Endothelial cell of umbilical vein (primary cell): ENCODE measurements around the gene PDE1C. TPM values are rescaled to one million over a fixed set of nuclear protein-coding genes. Genes with fewer than 3 reads are reported as not detected.

Experiments
- BruUV-seq: library from RNA; stranded (reverse); fragments of 400-500 nt; replicated peaks from 2 replicates; lab custom pipeline; 2021; lab: Mats Ljungman, UMichigan
- CTCF ChIA-PET: fragments of 300-600, 350-600 bp; sonication (Branson Sonifier 250); formaldehyde crosslinking; loops from one replicate; lab custom pipeline; 2021; ENCODE audit warnings: antibody characterized with exemption, inconsistent platforms; lab: Charles Lee
- POLR2A ChIA-PET: fragments of 300-600, 350-600 bp; sonication (Branson Sonifier 250); formaldehyde crosslinking; loops from one replicate; lab custom pipeline; 2021; ENCODE audit warnings: antibody characterized with exemption, inconsistent platforms; lab: Charles Lee
- DNase-seq: peaks from one replicate; pipeline ENCODE4 v3.0.0-alpha.2; 2011; ENCODE audit warnings: low read depth, low spot score
- FAIRE-seq: peaks from 2 replicates; lab custom pipeline; 2011; peaks lifted over from hg19 to GRCh38; lab: Jason Lieb, UNC
- H2AFZ ChIP-seq: 2 replicates; pipeline ENCODE4 v1.6.0; 2012; ENCODE audit warnings: low read depth, low read length, control low read depth, inconsistent platforms
- H3K27ac ChIP-seq: 2 replicates; pipeline ENCODE4 v1.5.1; 2011; ENCODE audit warnings: low read depth, mild to moderate bottlenecking, control low read depth, low read length, moderate library complexity; ENCODE audit not compliant: insufficient read depth
- H3K27me3 ChIP-seq, 2 experiments: 2 replicates each; pipeline versions ENCODE4 v1.6.0 to v1.6.1; 2011; ENCODE audit warnings: low read length in 2 of 2, mixed read lengths in 1 of 2; ENCODE audit not compliant: control insufficient read depth in 2 of 2, insufficient read depth in 2 of 2
- H3K36me3 ChIP-seq, 2 experiments: 2 replicates in 1 of 2; 3 replicates in 1 of 2; pipeline ENCODE4 v1.5.1; 2011; ENCODE audit warnings: low read length in 2 of 2, mild to moderate bottlenecking in 1 of 2, moderate library complexity in 1 of 2; ENCODE audit not compliant: control insufficient read depth in 2 of 2, insufficient read depth in 2 of 2; ENCODE audit errors: extremely low read depth in 1 of 2
- H3K4me1 ChIP-seq: 3 replicates; pipeline ENCODE4 v1.5.1; 2011; ENCODE audit warnings: mild to moderate bottlenecking, low read length; ENCODE audit not compliant: control insufficient read depth, insufficient read depth; ENCODE audit errors: extremely low read depth
- H3K4me2 ChIP-seq: 2 replicates; pipeline ENCODE4 v1.6.1; 2011; ENCODE audit warnings: low read length, control low read depth, mixed read lengths; ENCODE audit not compliant: insufficient read depth
- H3K4me3 ChIP-seq, 3 experiments: fragments of 200-600 bp in 1 of 3; sonication (generic), shearing (Covaris generic) in 1 of 3; replicated peaks in 1 of 3; 2 replicates each; pipeline ENCODE4 v1.5.1; 2011 to 2016; ENCODE audit warnings: control low read depth in 3 of 3, low read length in 3 of 3, mild to moderate bottlenecking in 2 of 3, inconsistent platforms in 1 of 3, low read depth in 1 of 3, moderate library complexity in 1 of 3; ENCODE audit not compliant: insufficient read depth in 1 of 3
- H3K79me2 ChIP-seq: 2 replicates; pipeline ENCODE4 v1.6.0; 2012; ENCODE audit warnings: low read length, inconsistent platforms; ENCODE audit not compliant: control insufficient read depth, insufficient read depth
- H3K9ac ChIP-seq: replicated peaks from 2 replicates; pipeline ENCODE3; 2011; ENCODE audit warnings: low read length, control low read depth; ENCODE audit not compliant: insufficient read depth; ENCODE audit errors: extremely low read depth
- H3K9me1 ChIP-seq: replicated peaks from 3 replicates; pipeline ENCODE4 v1.6.0; 2011; ENCODE audit warnings: mild to moderate bottlenecking, low read length; ENCODE audit not compliant: control insufficient read depth, insufficient read depth; ENCODE audit errors: extremely low read depth
- H3K9me3 ChIP-seq: replicated peaks from 2 replicates; pipeline ENCODE4 v1.5.1; 2012; ENCODE audit warnings: low read length, inconsistent platforms; ENCODE audit not compliant: control insufficient read depth, insufficient read depth
- H4K20me1 ChIP-seq: replicated peaks from 2 replicates; pipeline ENCODE3; 2011; ENCODE audit warnings: mild to moderate bottlenecking, low read length; ENCODE audit not compliant: control insufficient read depth, insufficient read depth; ENCODE audit errors: extremely low read depth
- CTCF ChIP-seq, 2 donors: IDR thresholded peaks; 1 replicate in 1 of 2; 2 replicates in 1 of 2; pipeline ENCODE4 v1.5.1; 2011; ENCODE audit warnings: low read length in 2 of 2, mild to moderate bottlenecking in 2 of 2, moderate library complexity in 2 of 2, control low read depth in 1 of 2, inconsistent platforms in 1 of 2, low read depth in 1 of 2; ENCODE audit not compliant: insufficient read depth in 1 of 2; ENCODE audit errors: extremely low read depth in 1 of 2
- EZH2 ChIP-seq: IDR thresholded peaks from 2 replicates; pipeline ENCODE4 v1.6.1; 2012; ENCODE audit warnings: borderline replicate concordance, low read depth, mild to moderate bottlenecking, moderate library complexity, low read length, inconsistent platforms; ENCODE audit not compliant: severe bottlenecking
- FOS ChIP-seq: IDR thresholded peaks from 2 replicates; pipeline ENCODE4 v1.6.1; 2011; ENCODE audit warnings: mild to moderate bottlenecking, low read length, moderate library complexity, borderline replicate concordance; ENCODE audit not compliant: insufficient read depth
- GATA2 ChIP-seq: IDR thresholded peaks from 2 replicates; pipeline ENCODE4 v1.7.0; 2011; ENCODE audit warnings: low read depth, mild to moderate bottlenecking, moderate library complexity, mixed read lengths, low read length; ENCODE audit not compliant: insufficient read length, insufficient read depth
- JUN ChIP-seq: IDR thresholded peaks from 2 replicates; pipeline ENCODE4 v1.6.1; 2011; ENCODE audit warnings: borderline replicate concordance, low read depth; ENCODE audit not compliant: insufficient read length, insufficient read depth
- MYC ChIP-seq: IDR thresholded peaks from one replicate; pipeline ENCODE4 v1.6.1; 2011; ENCODE audit warnings: mild to moderate bottlenecking, low read depth, low read length
- POLR2A ChIP-seq: IDR thresholded peaks from 2 replicates; pipeline ENCODE4 v1.6.1; 2012; ENCODE audit warnings: low read depth, mild to moderate bottlenecking, control low read depth, low read length
- POLR2AphosphoS5 ChIP-seq: IDR thresholded peaks from 2 replicates; pipeline ENCODE4 v1.6.1; 2012; ENCODE audit warnings: low read depth, mild to moderate bottlenecking, control low read depth, low read length, moderate library complexity; ENCODE audit not compliant: insufficient read depth
- dilution Hi-C: fragments of 300-500 bp; cut with MboI; formaldehyde crosslinking; loops from one replicate; pipeline ENCODE4 v1.15.0; 2019; ENCODE audit warnings: low sequenced_read_pairs; ENCODE audit not compliant: extremely low pct_ligation_motif_present
- intact Hi-C: fragments of 100-400 bp; cut with micrococcal nuclease; formaldehyde crosslinking; loops from one replicate; pipeline ENCODE4 v1.10.0; 2022
- polyA plus RNA-seq, 4 experiments: library from polyadenylated mRNA; depleted of rRNA in 3 of 4; stranded (reverse) in 3 of 4; unstranded in 1 of 4; fragments of >200 nt; gene quantifications; 2 replicates each; pipeline versions ENCODE4 v1.2.1 to v1.2.3, GENCODE V29; 2011 to 2012; ENCODE audit warnings: missing spikeins in 1 of 4
- total RNA-seq: library from RNA; stranded (reverse); gene quantifications from 2 replicates; pipeline ENCODE4 v1.2.3, GENCODE V29; 2021
- TF ChIP-seq, protein P1 (sequence below): IDR thresholded peaks from 2 replicates; pipeline ENCODE4 v1.6.1; 2011; ENCODE audit not compliant: insufficient read depth, insufficient read length

Gene PDE1C
- total and polyA plus RNA-seq, 2 donors (not counting 3 experiments of a cell fraction or from before 2014, with no cell fraction given) = 0.90 to 3.1 TPM

DNA sequence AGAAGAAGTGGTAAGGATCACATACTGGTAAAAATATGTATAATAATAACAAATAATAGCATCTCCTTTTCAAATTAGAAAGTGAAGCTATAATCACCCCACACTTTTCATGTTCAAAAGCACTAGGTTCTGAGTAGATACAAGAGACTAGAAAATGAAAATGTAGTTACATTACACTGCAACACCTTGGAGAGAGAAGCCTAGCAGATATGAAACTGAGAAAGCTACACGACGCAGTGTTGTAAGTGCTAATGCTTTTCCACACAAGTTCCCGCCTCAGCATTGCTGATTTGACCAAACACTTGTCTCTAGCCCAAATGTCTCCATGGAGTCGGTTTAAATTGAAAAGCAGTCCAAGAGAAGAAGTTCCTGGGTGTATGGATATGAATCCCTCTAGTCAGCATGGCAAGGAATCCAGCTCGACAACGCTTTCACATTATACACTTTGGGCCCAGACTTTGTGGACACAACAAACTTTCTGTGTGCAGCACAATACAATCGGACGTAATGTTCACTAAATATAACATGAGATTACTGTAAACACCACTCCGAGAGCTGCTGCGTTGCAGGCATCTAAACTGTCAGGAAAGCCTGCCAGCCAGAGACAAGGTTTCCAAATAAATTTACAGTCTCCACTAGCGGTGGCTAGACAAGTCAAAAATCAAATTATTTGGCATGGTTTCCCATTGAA, 1.7 kb downstream of the PDE1C start:
- dilution Hi-C loops (no loop called here), intact Hi-C loops (no loop called here)
- Histone ChIP-seq H3K4me2 (no peak overlapping the region), H3K4me1 (no peaks in the 10 kb centered on the region), H3K79me2 (no peaks in the 10 kb centered on the region), H3K9me3 (no peaks in the 10 kb centered on the region), H3K27ac (no peak overlapping the region), H3K9ac (no peak overlapping the region), H2AFZ (no peak overlapping the region), H4K20me1 (no peaks in the 10 kb centered on the region), H3K4me3 (no peak overlapping the region), H3K27me3 (peaks cover 20 to 65% of the 10 kb centered on the region in 2 experiments), H3K9me1 (no peaks in the 10 kb centered on the region), H3K36me3 (no peaks in the 10 kb centered on the region)
- ChIA-PET CTCF (interaction anchor here (0.9 to 4.1 kb wide), 6 partner anchors 9 to 254 kb away, joined by 3 to 22 read pairs (median 3); no protein-coding TSS in a partner anchor), POLR2A (no interaction called here)
- FAIRE-seq (no peak), DNase-seq (no peak)
- TF ChIP-seq EZH2 (no peak), POLR2AphosphoS5 (no peak), JUN (no peak), POLR2A (no peak), CTCF (IDR thresholded peaks at IDR 0.05; ENCODE audit: extremely low read depth in 1 of 2, insufficient read depth in 1 of 2, low read depth in 1 of 2, low read length in 2 of 2) (no peak), GATA2 (no peak), FOS (no peak), MYC (no peak)
- TF ChIP-seq, protein P1, sequence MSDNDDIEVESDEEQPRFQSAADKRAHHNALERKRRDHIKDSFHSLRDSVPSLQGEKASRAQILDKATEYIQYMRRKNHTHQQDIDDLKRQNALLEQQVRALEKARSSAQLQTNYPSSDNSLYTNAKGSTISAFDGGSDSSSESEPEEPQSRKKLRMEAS = no peak
- no TSS peak for BruUV-seq
